Fibroblast of the aortic adventitia (primary cell): ENCODE data around the gene ABHD8. TPM values are rescaled to one million over a fixed set of nuclear protein-coding genes. Genes with fewer than 3 reads are reported as not detected.
A peak's percentile ranks its signal among the peaks of the same experiment; 100 is the strongest.
"Not testable (repeated sequence)": the region's sequence is repeated elsewhere in the genome, so short reads cannot be mapped to it uniquely, and the experiment has no call there.

ENCODE experiments used
- DNase-seq: peaks from one replicate; pipeline ENCODE4 v3.0.0-alpha.2; 2010; ENCODE audit warnings: low read depth
- H3K4me3 ChIP-seq: 2 replicates; pipeline ENCODE4 v1.5.1; 2011; ENCODE audit warnings: low read depth, mild to moderate bottlenecking, control low read depth, low read length, moderate library complexity
- total RNA-seq: library from RNA; depleted of rRNA; stranded (reverse); fragments of >200 nt; gene quantifications from 2 replicates; pipeline ENCODE4 v1.2.3, GENCODE V29; 2012; ENCODE audit warnings: low replicate concordance
- TF ChIP-seq, protein P1 (sequence below): IDR thresholded peaks from 2 replicates; pipeline ENCODE4 v1.5.1; 2011; ENCODE audit warnings: mild to moderate bottlenecking, low read length, control low read depth, inconsistent platforms; ENCODE audit not compliant: insufficient read depth

Gene ABHD8
- total RNA-seq, 1 donor, result 12.5 TPM

DNA sequence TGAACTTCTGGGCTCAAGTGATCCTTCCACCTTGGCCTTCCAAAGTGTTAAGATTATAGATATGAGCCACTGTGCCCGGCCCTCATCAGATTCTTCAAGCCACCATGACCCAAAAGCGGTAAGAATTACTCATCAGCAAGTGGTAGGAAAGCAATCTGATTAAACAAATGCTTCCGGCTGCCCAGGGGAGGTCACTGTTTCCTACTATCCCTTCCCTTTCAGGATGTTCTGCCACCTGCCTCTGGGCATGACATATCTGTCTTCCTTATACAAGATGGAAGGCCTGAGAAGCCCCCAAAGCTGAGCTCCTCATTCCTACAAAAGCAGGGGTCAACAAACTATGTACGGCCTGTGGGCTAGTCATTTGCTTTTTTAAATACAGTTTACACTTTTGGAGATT is 7.0 kb downstream of the ABHD8 start:
- no peak overlapping the region for H3K4me3 ChIP-seq
- TF ChIP-seq, protein P1, sequence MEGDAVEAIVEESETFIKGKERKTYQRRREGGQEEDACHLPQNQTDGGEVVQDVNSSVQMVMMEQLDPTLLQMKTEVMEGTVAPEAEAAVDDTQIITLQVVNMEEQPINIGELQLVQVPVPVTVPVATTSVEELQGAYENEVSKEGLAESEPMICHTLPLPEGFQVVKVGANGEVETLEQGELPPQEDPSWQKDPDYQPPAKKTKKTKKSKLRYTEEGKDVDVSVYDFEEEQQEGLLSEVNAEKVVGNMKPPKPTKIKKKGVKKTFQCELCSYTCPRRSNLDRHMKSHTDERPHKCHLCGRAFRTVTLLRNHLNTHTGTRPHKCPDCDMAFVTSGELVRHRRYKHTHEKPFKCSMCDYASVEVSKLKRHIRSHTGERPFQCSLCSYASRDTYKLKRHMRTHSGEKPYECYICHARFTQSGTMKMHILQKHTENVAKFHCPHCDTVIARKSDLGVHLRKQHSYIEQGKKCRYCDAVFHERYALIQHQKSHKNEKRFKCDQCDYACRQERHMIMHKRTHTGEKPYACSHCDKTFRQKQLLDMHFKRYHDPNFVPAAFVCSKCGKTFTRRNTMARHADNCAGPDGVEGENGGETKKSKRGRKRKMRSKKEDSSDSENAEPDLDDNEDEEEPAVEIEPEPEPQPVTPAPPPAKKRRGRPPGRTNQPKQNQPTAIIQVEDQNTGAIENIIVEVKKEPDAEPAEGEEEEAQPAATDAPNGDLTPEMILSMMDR, result no peak
- DNase-seq, result no peak

- H3K4me3 ChIP-seq, DNase-seq: not testable (repeated sequence)
Measured at GRCh38 chr19:17295551-17295950, 7.7 kb downstream of the ABHD8 start.

- DNase-seq, result no peak
- no peak overlapping the region for H3K4me3 ChIP-seq
- TF ChIP-seq, protein P1, result no peak
Measured at GRCh38 chr19:17294051-17294891, 9.0 kb downstream of the ABHD8 start.

DNA sequence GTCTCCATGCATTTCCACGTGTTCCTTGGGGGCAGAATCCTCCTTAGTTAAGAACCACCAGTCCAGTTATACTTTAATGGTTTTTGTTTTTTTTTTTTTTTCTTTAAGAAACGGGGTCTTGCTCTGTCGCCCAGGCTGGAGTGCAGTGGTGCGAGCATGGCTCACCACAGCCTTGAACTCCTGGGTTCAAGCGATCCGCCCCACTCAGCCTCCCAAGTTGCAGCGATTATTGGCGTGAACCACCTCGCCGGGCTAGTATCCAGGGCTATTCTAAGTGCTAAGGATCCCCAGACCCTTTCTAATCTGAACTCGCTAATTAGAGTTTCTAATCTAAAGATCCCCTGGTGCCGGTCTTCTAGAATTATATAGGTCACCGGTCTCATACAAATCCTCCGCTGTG is 9.6 kb downstream of the ABHD8 start:
- no peak overlapping the region for H3K4me3 ChIP-seq
- TF ChIP-seq, protein P1, result no peak
- no peak for DNase-seq

- TF ChIP-seq, protein P1, result peak; percentile 90
- H3K4me3 ChIP-seq, result peak overlapping the region; percentile 67
- DNase-seq, result peak; percentile 89
Measured at GRCh38 chr19:17292301-17293074, 10.7 kb downstream of the ABHD8 start.

DNA sequence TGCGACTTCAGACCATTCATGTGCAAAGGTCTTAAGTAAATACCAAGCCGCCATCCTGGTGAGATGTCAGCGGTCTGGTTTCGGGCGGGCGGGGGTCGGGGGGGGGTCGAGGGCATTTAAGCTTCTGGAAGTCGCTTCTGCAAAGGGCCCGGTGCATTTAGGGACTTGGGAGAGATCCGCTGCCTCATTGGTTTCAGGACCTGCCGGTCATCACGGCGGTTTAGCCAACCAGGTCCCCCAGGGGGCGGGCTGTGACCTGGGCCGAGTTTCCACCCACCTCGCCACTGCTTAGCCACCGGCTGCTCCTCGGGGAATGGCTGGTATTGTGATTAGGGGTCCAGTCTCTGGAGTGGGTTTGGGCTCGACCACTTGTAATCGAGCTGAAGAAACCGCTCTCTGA is 13.7 kb downstream of the ABHD8 start:
- TF ChIP-seq, protein P1, result no peak
- peak; percentile 91 for DNase-seq
- H3K4me3 ChIP-seq, result no peak overlapping the region

GRCh38 chr19:17286752-17287151 is 16.5 kb downstream of the ABHD8 start:
- TF ChIP-seq, protein P1, result no peak
- no peak overlapping the region for H3K4me3 ChIP-seq
- no peak for DNase-seq
